Measurements from ENCODE around the gene LDLRAD2. TPM values are rescaled to one million over a fixed set of nuclear protein-coding genes. Genes with fewer than 3 reads are reported as not detected.

Gene LDLRAD2
- polyA plus RNA-seq, 1 of the 3 experiments (the other 2 are of a cell fraction), result 0.02 TPM

DNA sequence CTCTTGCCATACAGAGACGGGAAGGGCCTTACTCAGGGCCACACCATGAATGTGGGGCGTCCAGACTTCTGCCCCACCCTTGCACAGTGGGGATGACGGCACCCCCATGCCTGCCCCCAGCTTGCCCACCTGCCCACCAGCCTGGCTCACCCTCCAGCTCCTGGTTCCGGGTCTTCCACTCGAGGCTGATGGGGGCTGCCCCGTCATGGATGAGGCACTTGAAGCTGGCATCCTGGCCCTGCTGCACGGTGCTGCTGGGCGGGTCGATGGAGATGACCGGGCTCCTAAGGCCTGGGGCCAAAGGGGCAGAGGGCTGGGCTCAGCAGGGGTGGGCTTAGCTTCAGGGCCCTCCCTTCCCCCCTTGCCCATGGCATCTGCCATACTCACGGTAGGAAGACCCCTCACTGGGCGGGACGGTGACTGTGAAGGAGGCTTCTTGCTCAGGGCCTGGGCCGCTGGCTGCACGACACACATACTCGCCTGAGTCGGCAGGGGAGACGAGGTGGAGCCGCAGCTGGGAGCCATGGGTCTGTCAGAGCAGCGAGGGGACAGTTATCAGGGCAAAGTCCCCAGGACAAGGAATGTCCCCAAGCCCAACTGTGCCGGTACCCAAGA is 29.9 kb downstream of the LDLRAD2 start:
- no peak for TF ChIP-seq EZH2phosphoT487 (IDR thresholded peaks at IDR 0.05; ENCODE audit: borderline replicate concordance, low read depth)
- no peak for TF ChIP-seq GATA2 (CRISPR knock-in tag; IDR thresholded peaks at IDR 0.05)
- TF ChIP-seq, protein P1, sequence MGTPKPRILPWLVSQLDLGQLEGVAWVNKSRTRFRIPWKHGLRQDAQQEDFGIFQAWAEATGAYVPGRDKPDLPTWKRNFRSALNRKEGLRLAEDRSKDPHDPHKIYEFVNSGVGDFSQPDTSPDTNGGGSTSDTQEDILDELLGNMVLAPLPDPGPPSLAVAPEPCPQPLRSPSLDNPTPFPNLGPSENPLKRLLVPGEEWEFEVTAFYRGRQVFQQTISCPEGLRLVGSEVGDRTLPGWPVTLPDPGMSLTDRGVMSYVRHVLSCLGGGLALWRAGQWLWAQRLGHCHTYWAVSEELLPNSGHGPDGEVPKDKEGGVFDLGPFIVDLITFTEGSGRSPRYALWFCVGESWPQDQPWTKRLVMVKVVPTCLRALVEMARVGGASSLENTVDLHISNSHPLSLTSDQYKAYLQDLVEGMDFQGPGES (IDR thresholded peaks at IDR 0.05; ENCODE audit: low read depth, low read length), result no peak
- no peaks in the 10 kb centered on the region for H3K27me3 ChIP-seq (ENCODE audit: insufficient read depth)
- H3K9ac ChIP-seq, result no peak overlapping the region
- POLR2A ChIA-PET, result no interaction called here
- no peaks in the 10 kb centered on the region for H3K79me2 ChIP-seq (ENCODE audit: insufficient read depth)
- no peaks in the 10 kb centered on the region for H3K9me3 ChIP-seq
- 92% methylated on average over 15 of the region's 21 CpGs for WGBS (ENCODE audit: low lambda C conversion rate)
- no peak overlapping the region for H3K4me2 ChIP-seq
- H3F3A ChIP-seq (replicated peaks; ENCODE audit: insufficient read depth), result no peaks in the 10 kb centered on the region
- no peaks in the 10 kb centered on the region for H3K4me1 ChIP-seq (ENCODE audit: control insufficient read depth in 1 of 2, insufficient read depth in 2 of 2, low read depth in 1 of 2, low read length in 1 of 2)
- CTCF ChIA-PET, result interaction anchor here (1.4 kb wide), 1 partner anchor 16 kb away, joined by 3 read pairs; no protein-coding TSS in a partner anchor
- no peak overlapping the region for H3K4me3 ChIP-seq (ENCODE audit: low read depth in 2 of 2, low read length in 1 of 2)
- no peaks in the 10 kb centered on the region for H3K9me2 ChIP-seq
- DNase-seq, result no peak
- no peak overlapping the region for H2AFZ ChIP-seq (ENCODE audit: low read depth)
- no peaks in the 10 kb centered on the region for H4K20me1 ChIP-seq (ENCODE audit: insufficient read depth)
- no peak overlapping the region for H3K27ac ChIP-seq (ENCODE audit: low read depth in 2 of 2, low read length in 1 of 2)
- peaks cover 17 to 34% of the 10 kb centered on the region in 2 experiments for H3K36me3 ChIP-seq (replicated peaks in 1 of 2; ENCODE audit: control insufficient read depth in 1 of 2, insufficient read depth in 2 of 2, low read length in 1 of 2)

GRCh38 chr1:21842606-21843162 is 30.6 kb downstream of the LDLRAD2 start:
- Histone ChIP-seq H3K36me3 (replicated peaks in 1 of 2; ENCODE audit: control insufficient read depth in 1 of 2, insufficient read depth in 2 of 2, low read length in 1 of 2) (peaks cover 15 to 41% of the 10 kb centered on the region in 2 experiments), H3K9me2 (no peaks in the 10 kb centered on the region), H3K27me3 (ENCODE audit: insufficient read depth) (no peaks in the 10 kb centered on the region), H2AFZ (ENCODE audit: low read depth) (no peak overlapping the region), H3K4me3 (ENCODE audit: low read depth in 2 of 2, low read length in 1 of 2) (no peak overlapping the region), H3K27ac (ENCODE audit: low read depth in 2 of 2, low read length in 1 of 2) (no peak overlapping the region), H3K4me2 (no peak overlapping the region), H3K9me3 (no peaks in the 10 kb centered on the region), H3K9ac (no peak overlapping the region), H3K4me1 (ENCODE audit: control insufficient read depth in 1 of 2, insufficient read depth in 2 of 2, low read depth in 1 of 2, low read length in 1 of 2) (no peaks in the 10 kb centered on the region), H3K79me2 (ENCODE audit: insufficient read depth) (no peaks in the 10 kb centered on the region), H3F3A (replicated peaks; ENCODE audit: insufficient read depth) (no peaks in the 10 kb centered on the region), H4K20me1 (ENCODE audit: insufficient read depth) (no peaks in the 10 kb centered on the region)
- no peak for DNase-seq
- CTCF ChIA-PET, result interaction anchor here (1.4 kb wide), 1 partner anchor 16 kb away, joined by 3 read pairs; no protein-coding TSS in a partner anchor
- no peak for TF ChIP-seq NRF1 (IDR thresholded peaks at IDR 0.05; ENCODE audit: low read depth, low read length)
- TF ChIP-seq YY1 (IDR thresholded peaks at IDR 0.05; ENCODE audit: low read depth), result no peak
- no peak for TF ChIP-seq USF2 (IDR thresholded peaks at IDR 0.05; ENCODE audit: borderline replicate concordance, low read depth, low read length)
- TF ChIP-seq, protein P2, sequence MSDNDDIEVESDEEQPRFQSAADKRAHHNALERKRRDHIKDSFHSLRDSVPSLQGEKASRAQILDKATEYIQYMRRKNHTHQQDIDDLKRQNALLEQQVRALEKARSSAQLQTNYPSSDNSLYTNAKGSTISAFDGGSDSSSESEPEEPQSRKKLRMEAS (IDR thresholded peaks at IDR 0.05; ENCODE audit: low read depth), result no peak
- POLR2A ChIA-PET, result no interaction called here
- 99% methylated on average over 12 of the region's 15 CpGs for WGBS (ENCODE audit: low lambda C conversion rate)

DNA sequence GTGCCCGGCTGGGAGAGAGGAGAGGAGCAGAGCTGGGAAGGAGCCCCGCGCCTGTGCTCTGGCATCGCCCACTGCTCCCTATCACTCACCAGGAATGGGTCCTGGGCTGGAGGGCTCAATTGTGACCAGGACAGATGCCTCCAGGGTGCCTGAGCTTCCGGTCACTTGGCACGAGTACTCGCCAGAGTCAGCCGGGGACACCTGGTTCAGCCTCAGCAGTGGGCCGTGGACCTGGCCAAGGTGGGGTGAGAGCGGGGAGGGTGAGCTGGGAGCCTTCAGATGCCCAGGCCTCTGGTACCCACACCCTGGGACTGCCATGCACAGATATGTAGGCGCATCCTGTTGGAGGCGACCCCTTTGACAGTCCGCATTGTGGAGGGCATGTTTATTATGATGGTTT is 31.1 kb downstream of the LDLRAD2 start:
- H3K27me3 ChIP-seq (ENCODE audit: insufficient read depth), result no peaks in the 10 kb centered on the region
- H3K9me3 ChIP-seq, result no peaks in the 10 kb centered on the region
- no peak overlapping the region for H3K9ac ChIP-seq
- CTCF ChIA-PET, result no interaction called here
- H2AFZ ChIP-seq (ENCODE audit: low read depth), result no peak overlapping the region
- no peak overlapping the region for H3K27ac ChIP-seq (ENCODE audit: low read depth in 2 of 2, low read length in 1 of 2)
- 98% methylated on average over 10 of the region's 13 CpGs for WGBS (ENCODE audit: low lambda C conversion rate)
- no peaks in the 10 kb centered on the region for H4K20me1 ChIP-seq (ENCODE audit: insufficient read depth)
- no peak overlapping the region for H3K4me2 ChIP-seq
- no peaks in the 10 kb centered on the region for H3K9me2 ChIP-seq
- peaks cover 10 to 44% of the 10 kb centered on the region in 2 experiments for H3K36me3 ChIP-seq (replicated peaks in 1 of 2; ENCODE audit: control insufficient read depth in 1 of 2, insufficient read depth in 2 of 2, low read length in 1 of 2)
- H3F3A ChIP-seq (replicated peaks; ENCODE audit: insufficient read depth), result no peaks in the 10 kb centered on the region
- H3K4me1 ChIP-seq (ENCODE audit: control insufficient read depth in 1 of 2, insufficient read depth in 2 of 2, low read depth in 1 of 2, low read length in 1 of 2), result no peaks in the 10 kb centered on the region
- POLR2A ChIA-PET, result no interaction called here
- no peak overlapping the region for H3K4me3 ChIP-seq (ENCODE audit: low read depth in 2 of 2, low read length in 1 of 2)
- no peaks in the 10 kb centered on the region for H3K79me2 ChIP-seq (ENCODE audit: insufficient read depth)
- no peak for DNase-seq
- TF ChIP-seq RCOR1 (IDR thresholded peaks at IDR 0.05; ENCODE audit: low read length) (no peak), USF2 (IDR thresholded peaks at IDR 0.05; ENCODE audit: borderline replicate concordance, low read depth, low read length) (no peak), ELF1 (IDR thresholded peaks at IDR 0.05) (no peak), FOXJ3 (CRISPR knock-in tag; IDR thresholded peaks at IDR 0.05) (no peak), SMC3 (IDR thresholded peaks at IDR 0.05; ENCODE audit: low read depth, low read length) (no peak), FOSL2 (IDR thresholded peaks at IDR 0.05; ENCODE audit: borderline replicate concordance, low read depth) (no peak), MXI1 (IDR thresholded peaks at IDR 0.05; ENCODE audit: low read depth, low read length) (no peak)
- TF ChIP-seq, protein P3, sequence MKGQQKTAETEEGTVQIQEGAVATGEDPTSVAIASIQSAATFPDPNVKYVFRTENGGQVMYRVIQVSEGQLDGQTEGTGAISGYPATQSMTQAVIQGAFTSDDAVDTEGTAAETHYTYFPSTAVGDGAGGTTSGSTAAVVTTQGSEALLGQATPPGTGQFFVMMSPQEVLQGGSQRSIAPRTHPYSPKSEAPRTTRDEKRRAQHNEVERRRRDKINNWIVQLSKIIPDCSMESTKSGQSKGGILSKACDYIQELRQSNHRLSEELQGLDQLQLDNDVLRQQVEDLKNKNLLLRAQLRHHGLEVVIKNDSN (IDR thresholded peaks at IDR 0.05; ENCODE audit: borderline replicate concordance, low read depth), result no peak
- TF ChIP-seq, protein P4, sequence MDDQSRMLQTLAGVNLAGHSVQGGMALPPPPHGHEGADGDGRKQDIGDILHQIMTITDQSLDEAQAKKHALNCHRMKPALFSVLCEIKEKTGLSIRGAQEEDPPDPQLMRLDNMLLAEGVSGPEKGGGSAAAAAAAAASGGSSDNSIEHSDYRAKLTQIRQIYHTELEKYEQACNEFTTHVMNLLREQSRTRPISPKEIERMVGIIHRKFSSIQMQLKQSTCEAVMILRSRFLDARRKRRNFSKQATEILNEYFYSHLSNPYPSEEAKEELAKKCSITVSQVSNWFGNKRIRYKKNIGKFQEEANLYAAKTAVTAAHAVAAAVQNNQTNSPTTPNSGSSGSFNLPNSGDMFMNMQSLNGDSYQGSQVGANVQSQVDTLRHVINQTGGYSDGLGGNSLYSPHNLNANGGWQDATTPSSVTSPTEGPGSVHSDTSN (IDR thresholded peaks at IDR 0.05), result no peak
- TF ChIP-seq, protein P2 (IDR thresholded peaks at IDR 0.05; ENCODE audit: low read depth), result no peak

All from SK-N-SH (cell line).